Ovary (tissue), 3 donors: ENCODE measurements around the gene DUSP19.

ENCODE experiments used
- POLR2A ChIP-seq: fragments of 450-650 bp; IDR thresholded peaks from one replicate; pipeline ENCODE4 v1.6.1; 2017; ENCODE audit warnings: antibody characterized with exemption, mild to moderate bottlenecking, moderate library complexity
- TF ChIP-seq, protein P1 (sequence below), 3 donors: fragments of 450-650 bp in 2 of 3; fragments of 200-600 bp in 1 of 3; IDR thresholded peaks; one replicate each; pipeline versions ENCODE4 v1.5.1 to v1.8.0; 2016 to 2022; ENCODE audit warnings: antibody characterized with exemption in 3 of 3, mild to moderate bottlenecking in 1 of 3
- donor health status: DM: no; HTN: no; CAD: no.

GRCh38 chr2:183126635-183127034 is 48.1 kb downstream of the DUSP19 start:
- TF ChIP-seq POLR2A, result no peak
- TF ChIP-seq, protein P1, sequence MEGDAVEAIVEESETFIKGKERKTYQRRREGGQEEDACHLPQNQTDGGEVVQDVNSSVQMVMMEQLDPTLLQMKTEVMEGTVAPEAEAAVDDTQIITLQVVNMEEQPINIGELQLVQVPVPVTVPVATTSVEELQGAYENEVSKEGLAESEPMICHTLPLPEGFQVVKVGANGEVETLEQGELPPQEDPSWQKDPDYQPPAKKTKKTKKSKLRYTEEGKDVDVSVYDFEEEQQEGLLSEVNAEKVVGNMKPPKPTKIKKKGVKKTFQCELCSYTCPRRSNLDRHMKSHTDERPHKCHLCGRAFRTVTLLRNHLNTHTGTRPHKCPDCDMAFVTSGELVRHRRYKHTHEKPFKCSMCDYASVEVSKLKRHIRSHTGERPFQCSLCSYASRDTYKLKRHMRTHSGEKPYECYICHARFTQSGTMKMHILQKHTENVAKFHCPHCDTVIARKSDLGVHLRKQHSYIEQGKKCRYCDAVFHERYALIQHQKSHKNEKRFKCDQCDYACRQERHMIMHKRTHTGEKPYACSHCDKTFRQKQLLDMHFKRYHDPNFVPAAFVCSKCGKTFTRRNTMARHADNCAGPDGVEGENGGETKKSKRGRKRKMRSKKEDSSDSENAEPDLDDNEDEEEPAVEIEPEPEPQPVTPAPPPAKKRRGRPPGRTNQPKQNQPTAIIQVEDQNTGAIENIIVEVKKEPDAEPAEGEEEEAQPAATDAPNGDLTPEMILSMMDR (IDR thresholded peaks at IDR 0.05), result no peak
